HepG2 (cell line): ENCODE results near the gene ENHO. TPM values are rescaled to one million over a fixed set of nuclear protein-coding genes. Genes with fewer than 3 reads are reported as not detected.

Experiments used
- ATAC-seq: fragments of 200-7000 bp; cut with Tn5 transposase; 3 replicates; pipeline ENCODE4 v1.9.1; 2020; ENCODE audit warnings: mild to moderate bottlenecking, moderate library complexity
- BruUV-seq: library from RNA; stranded (reverse); fragments of 400-500 nt; replicated peaks from 2 replicates; lab custom pipeline; 2021; lab: Mats Ljungman, UMichigan
- CTCF ChIA-PET: fragments of 300-600 bp; formaldehyde crosslinking; extraction: SDS; loops from one replicate; lab custom pipeline; 2021; ENCODE audit warnings: low total read pairs, inconsistent platforms, low intra/inter-chr PET ratio; lab: Yijun Ruan, JAX
- POLR2A ChIA-PET: fragments of 350-600 bp; sonication (Branson Sonifier 250); formaldehyde crosslinking; loops from one replicate; lab custom pipeline; 2020; ENCODE audit warnings: antibody characterized with exemption, inconsistent platforms; lab: Yijun Ruan, JAX
- DNase-seq: peaks from one replicate; pipeline ENCODE4 v3.0.0-alpha.2; 2015; ENCODE audit warnings: low spot score
- FAIRE-seq: peaks from 3 replicates; lab custom pipeline; 2011; peaks lifted over from hg19 to GRCh38; lab: Jason Lieb, UNC
- H2AFZ ChIP-seq: one replicate; pipeline ENCODE4 v1.6.1; 2011; ENCODE audit warnings: low read length, inconsistent platforms
- H3K27ac ChIP-seq: fragments of 300-600 bp; 3 replicates; pipeline ENCODE4 v1.8.0; 2011; ENCODE audit warnings: mixed run types, mild to moderate bottlenecking, mixed read lengths, low read length, inconsistent platforms; ENCODE audit not compliant: insufficient read depth; ENCODE audit errors: extremely low read length
- H3K27me3 ChIP-seq, 2 experiments: fragments of 200-600 bp in 1 of 2; 2 replicates in 1 of 2; 3 replicates in 1 of 2; pipeline versions ENCODE4 v1.6.0 to v1.8.0; 2011; ENCODE audit warnings: low read length in 2 of 2, mild to moderate bottlenecking in 2 of 2, moderate library complexity in 2 of 2, inconsistent platforms in 1 of 2; ENCODE audit not compliant: insufficient read depth in 2 of 2, control insufficient read depth in 1 of 2
- H3K36me3 ChIP-seq, 2 experiments: fragments of 200-600 bp in 1 of 2; replicated peaks in 1 of 2; 2 replicates in 1 of 2; 3 replicates in 1 of 2; pipeline versions ENCODE4 v1.5.1 to v1.8.0; 2011; ENCODE audit warnings: low read length in 2 of 2, inconsistent platforms in 1 of 2; ENCODE audit not compliant: insufficient read depth in 2 of 2, control insufficient read depth in 1 of 2
- H3K4me1 ChIP-seq: 2 replicates; pipeline ENCODE4 v1.5.1; 2012; ENCODE audit warnings: low read length, inconsistent platforms; ENCODE audit not compliant: insufficient read depth
- H3K4me2 ChIP-seq: 2 replicates; pipeline ENCODE4 v1.6.0; 2011; ENCODE audit warnings: low read depth, low read length, inconsistent platforms
- H3K4me3 ChIP-seq, 3 experiments: fragments of 200-600 bp in 1 of 3; sonication (generic), shearing (Covaris generic) in 1 of 3; replicated peaks in 1 of 3; 2 replicates each; pipeline ENCODE4 v1.5.1; 2011 to 2016; ENCODE audit warnings: low read length in 3 of 3, inconsistent platforms in 2 of 3, low read depth in 2 of 3, mild to moderate bottlenecking in 2 of 3, control low read depth in 1 of 3, mixed read lengths in 1 of 3; ENCODE audit not compliant: insufficient read depth in 1 of 3
- H3K79me2 ChIP-seq: one replicate; pipeline ENCODE4 v1.6.1; 2011; ENCODE audit warnings: low read length, inconsistent platforms; ENCODE audit not compliant: insufficient read depth
- H3K9ac ChIP-seq: 2 replicates; pipeline ENCODE4 v1.6.0; 2011; ENCODE audit warnings: mild to moderate bottlenecking, low read depth, low read length, inconsistent platforms; ENCODE audit not compliant: insufficient read depth
- H3K9me3 ChIP-seq: 2 replicates; pipeline ENCODE4 v1.5.1; 2012; ENCODE audit warnings: mild to moderate bottlenecking, low read length
- H4K20me1 ChIP-seq: 2 replicates; pipeline ENCODE4 v1.6.0; 2011; ENCODE audit warnings: inconsistent platforms, mild to moderate bottlenecking, low read length, moderate library complexity; ENCODE audit not compliant: insufficient read depth
- ATF3 ChIP-seq: sonication (generic); formaldehyde crosslinking; IDR thresholded peaks from 2 replicates; pipeline ENCODE4 v1.4.0; 2020; ENCODE audit warnings: missing genetic modification reagents
- JUNB ChIP-seq: sonication (generic); formaldehyde crosslinking; IDR thresholded peaks from 2 replicates; pipeline ENCODE4 v1.8.0; 2022; ENCODE audit warnings: missing genetic modification reagents, mild to moderate bottlenecking, borderline replicate concordance
- KAT2B ChIP-seq: fragments of 150-350 bp; IDR thresholded peaks from 2 replicates; pipeline ENCODE4 v1.6.1; 2014; ENCODE audit warnings: low read depth, low read length, borderline replicate concordance
- KLF12 ChIP-seq: sonication (generic); formaldehyde crosslinking; IDR thresholded peaks from 2 replicates; pipeline ENCODE4 v1.4.0; 2020; ENCODE audit warnings: missing genetic modification reagents, borderline replicate concordance
- NR0B2 ChIP-seq: sonication (generic); formaldehyde crosslinking; IDR thresholded peaks from 2 replicates; pipeline ENCODE4 v1.4.0; 2020; ENCODE audit warnings: mild to moderate bottlenecking, missing genetic modification reagents
- SAP130 ChIP-seq: IDR thresholded peaks from 2 replicates; pipeline ENCODE4 v1.6.1; 2016; ENCODE audit warnings: low read depth
- SPEN ChIP-seq: sonication (generic); formaldehyde crosslinking; IDR thresholded peaks from 2 replicates; pipeline ENCODE4 v1.5.1; 2020; ENCODE audit warnings: low read depth, mild to moderate bottlenecking, missing genetic modification reagents
- TSC22D2 ChIP-seq: sonication (generic); formaldehyde crosslinking; IDR thresholded peaks from 2 replicates; pipeline ENCODE4 v1.5.1; 2020; ENCODE audit warnings: missing genetic modification reagents, mild to moderate bottlenecking, borderline replicate concordance
- ZNF576 ChIP-seq: sonication (generic); formaldehyde crosslinking; IDR thresholded peaks from 2 replicates; pipeline ENCODE4 v1.4.0; 2020; ENCODE audit warnings: mild to moderate bottlenecking, missing genetic modification reagents
- ZNF577 ChIP-seq: sonication (generic); formaldehyde crosslinking; IDR thresholded peaks from 2 replicates; pipeline ENCODE4 v1.4.0; 2020; ENCODE audit warnings: mild to moderate bottlenecking, low read depth, missing genetic modification reagents, borderline replicate concordance
- ZNF616 ChIP-seq: sonication (generic); formaldehyde crosslinking; IDR thresholded peaks from 2 replicates; pipeline ENCODE4 v1.5.0; 2020; ENCODE audit warnings: low read depth, mild to moderate bottlenecking, missing genetic modification reagents
- ZNF816 ChIP-seq: sonication (generic); formaldehyde crosslinking; IDR thresholded peaks from 2 replicates; pipeline ENCODE4 v1.8.0; 2022; ENCODE audit warnings: missing genetic modification reagents, mild to moderate bottlenecking, borderline replicate concordance
- ZNF841 ChIP-seq: sonication (generic); formaldehyde crosslinking; IDR thresholded peaks from 2 replicates; pipeline ENCODE4 v1.8.1; 2023; ENCODE audit warnings: missing genetic modification reagents, borderline replicate concordance
- ZSCAN12 ChIP-seq: sonication (generic); formaldehyde crosslinking; IDR thresholded peaks from 2 replicates; pipeline ENCODE4 v1.9.0; 2021; ENCODE audit warnings: mild to moderate bottlenecking, missing genetic modification reagents
- ZSCAN31 ChIP-seq: sonication (generic); formaldehyde crosslinking; IDR thresholded peaks from 2 replicates; pipeline ENCODE4 v1.5.0; 2020; ENCODE audit warnings: low read depth, mild to moderate bottlenecking, missing genetic modification reagents
- WGBS: methylation state at CpG from one replicate; pipeline ENCODE4 v1.1.6; 2017; ENCODE audit warnings: low lambda C conversion rate; 5-methylcytosine and 5-hydroxymethylcytosine counted together
- in situ Hi-C: cut with HindIII; loops from 2 replicates; pipeline ENCODE4 v1.10.0; 2017; ENCODE audit warnings: low pct_unique_long_range_greater_than_20kb; ENCODE audit not compliant: extremely low pct_ligation_motif_present
- intact Hi-C: fragments of 100-400 bp; cut with micrococcal nuclease; formaldehyde crosslinking; loops from one replicate; pipeline ENCODE4 v1.10.0; 2022; ENCODE audit not compliant: unreplicated experiment
- polyA plus RNA-seq, 8 experiments: library from polyadenylated mRNA; depleted of rRNA in 3 of 8; stranded (reverse) in 7 of 8; unstranded in 1 of 8; fragments of >200 nt; fragmentation: Illumina TruSeq in 4 of 8; extraction: Trizol in 4 of 8; gene quantifications; 2 replicates each; pipeline versions ENCODE4 v1.2.1 to v1.2.3, GENCODE V29; 2011 to 2016; ENCODE audit warnings: low read depth in 4 of 8, missing spikeins in 1 of 8, mixed read lengths in 1 of 8; ENCODE audit not compliant: insufficient read depth in 1 of 8
- total RNA-seq, 5 experiments: library from RNA; depleted of rRNA; stranded (reverse); fragments of >200 nt; fragmentation: Illumina TruSeq; extraction: Trizol; gene quantifications; 2 replicates each; pipeline ENCODE4 v1.2.3, GENCODE V29; 2016; ENCODE audit warnings: low read depth in 1 of 5

ENHO gene
- total and polyA plus RNA-seq, 2 of the 13 experiments (the other 11 are each of a cell fraction or from before 2014, with no cell fraction given): 0.08 to 0.60 TPM

- POLR2A ChIA-PET: no interaction called here
- no TSS peak for BruUV-seq
- peaks cover 14% of the 10 kb centered on the region for H3K4me1 ChIP-seq
- no peak overlapping the region for H3K4me3 ChIP-seq
- no peaks in the 10 kb centered on the region for H3K9me3 ChIP-seq
- no peak for TF ChIP-seq ZSCAN12
- TF ChIP-seq TSC22D2 (CRISPR knock-in tag): no peak
- no peak for TF ChIP-seq JUNB
- TF ChIP-seq ATF3 (CRISPR knock-in tag): no peak
- TF ChIP-seq ZNF816: no peak
- TF ChIP-seq ZSCAN31 (CRISPR knock-in tag): no peak
- no peak for TF ChIP-seq ZNF616
- TF ChIP-seq ZNF576 (CRISPR knock-in tag): no peak
- no peak for TF ChIP-seq NR0B2 (CRISPR knock-in tag)
- no peak for TF ChIP-seq ZNF577 (CRISPR knock-in tag)
- no peak for TF ChIP-seq SAP130
- TF ChIP-seq ZNF841 (CRISPR knock-in tag): no peak
- no peak for TF ChIP-seq KAT2B
- no peak for TF ChIP-seq KLF12 (CRISPR knock-in tag)
- TF ChIP-seq SPEN: no peak
- no peaks in the 10 kb centered on the region for H3K79me2 ChIP-seq
- FAIRE-seq (no peak), ATAC-seq (no peak), DNase-seq (no peak)
- no peak overlapping the region for H2AFZ ChIP-seq
- no peak overlapping the region for H3K27ac ChIP-seq
- intact Hi-C loops: no loop called here
- no peak overlapping the region for H3K4me2 ChIP-seq
- H3K36me3 ChIP-seq: no peaks in the 10 kb centered on the region
- WGBS: 6% methylated on average over 2 of the region's 2 CpGs
- peaks cover 14 to 41% of the 10 kb centered on the region in 2 experiments; a peak in 3 of 5 replicates for H3K27me3 ChIP-seq
- H3K9ac ChIP-seq: no peak overlapping the region
- CTCF ChIA-PET: interaction anchor here (1.7 kb wide), 1 partner anchor 28 kb away, joined by 3 read pairs; no protein-coding TSS in a partner anchor
- H4K20me1 ChIP-seq: no peaks in the 10 kb centered on the region
- in situ Hi-C loops: no loop called here
Measured at GRCh38 chr9:34518896-34519295, 3.9 kb downstream of the ENHO start.
